Astrocyte (in vitro differentiated cells and primary cell): Measurements from ENCODE around the gene GABBR2. TPM values are rescaled to one million over a fixed set of nuclear protein-coding genes. Genes with fewer than 3 reads are reported as not detected.
"Not testable (repeated sequence)": the region's sequence is repeated elsewhere in the genome, so short reads cannot be mapped to it uniquely, and the experiment has no call there.

ENCODE experiments used
- DNase-seq: peaks from one replicate; pipeline ENCODE4 v3.0.0-alpha.2; 2010; ENCODE audit warnings: low read depth
- FAIRE-seq: peaks from 2 replicates; lab custom pipeline; 2011; peaks lifted over from hg19 to GRCh38; lab: Jason Lieb, UNC
- H2AFZ ChIP-seq: 2 replicates; pipeline ENCODE4 v1.6.0; 2012; ENCODE audit warnings: low read depth, low read length, inconsistent platforms
- H3K27ac ChIP-seq: 2 replicates; pipeline ENCODE4 v1.5.1; 2011; ENCODE audit warnings: low read depth, low read length, inconsistent platforms
- H3K27me3 ChIP-seq: 2 replicates; pipeline ENCODE4 v1.6.0; 2011; ENCODE audit warnings: low read length, inconsistent platforms; ENCODE audit not compliant: insufficient read depth
- H3K36me3 ChIP-seq: 2 replicates; pipeline ENCODE4 v1.5.1; 2011; ENCODE audit warnings: low read length, inconsistent platforms; ENCODE audit not compliant: insufficient read depth
- H3K4me1 ChIP-seq: 2 replicates; pipeline ENCODE4 v1.5.1; 2011; ENCODE audit warnings: low read length, inconsistent platforms; ENCODE audit not compliant: insufficient read depth
- H3K4me2 ChIP-seq: 2 replicates; pipeline ENCODE4 v1.6.0; 2012; ENCODE audit warnings: low read length, inconsistent platforms
- H3K4me3 ChIP-seq: 2 replicates; pipeline ENCODE4 v1.5.1; 2011; ENCODE audit warnings: low read depth, mild to moderate bottlenecking, low read length, inconsistent platforms; ENCODE audit not compliant: insufficient read depth
- H3K79me2 ChIP-seq: 2 replicates; pipeline ENCODE4 v1.6.0; 2012; ENCODE audit warnings: mild to moderate bottlenecking, low read length, inconsistent platforms; ENCODE audit not compliant: insufficient read depth
- H3K9ac ChIP-seq: 2 replicates; pipeline ENCODE4 v1.6.0; 2012; ENCODE audit warnings: mild to moderate bottlenecking, low read length, inconsistent platforms
- H3K9me3 ChIP-seq: 2 replicates; pipeline ENCODE4 v1.5.1; 2012; ENCODE audit warnings: low read depth, mild to moderate bottlenecking, low read length, inconsistent platforms; ENCODE audit not compliant: insufficient read depth
- H4K20me1 ChIP-seq: 2 replicates; pipeline ENCODE4 v1.6.0; 2012; ENCODE audit warnings: low read length, inconsistent platforms; ENCODE audit not compliant: insufficient read depth
- H3K27ac Mint-ChIP-seq: one replicate; pipeline ENCODE4 v1.8.0; 2021; ENCODE audit warnings: mild to moderate bottlenecking, mixed read lengths; ENCODE audit not compliant: unreplicated experiment
- H3K27me3 Mint-ChIP-seq: one replicate; pipeline ENCODE4 v1.8.0; 2021; ENCODE audit warnings: low read depth, mixed read lengths; ENCODE audit not compliant: unreplicated experiment
- H3K36me3 Mint-ChIP-seq: one replicate; pipeline ENCODE4 v1.8.0; 2021; ENCODE audit warnings: low read depth, mixed read lengths; ENCODE audit not compliant: unreplicated experiment
- H3K4me1 Mint-ChIP-seq: one replicate; pipeline ENCODE4 v1.8.0; 2021; ENCODE audit warnings: low read depth, mixed read lengths; ENCODE audit not compliant: unreplicated experiment
- H3K4me3 Mint-ChIP-seq: one replicate; pipeline ENCODE4 v1.8.0; 2021; ENCODE audit warnings: mild to moderate bottlenecking, moderate library complexity, mixed read lengths; ENCODE audit not compliant: unreplicated experiment
- H3K9me3 Mint-ChIP-seq: one replicate; pipeline ENCODE4 v1.8.0; 2021; ENCODE audit warnings: mild to moderate bottlenecking, mixed read lengths; ENCODE audit not compliant: unreplicated experiment
- CTCF ChIP-seq: IDR thresholded peaks from 2 replicates; pipeline ENCODE4 v1.5.1; 2011; ENCODE audit warnings: low read depth, mild to moderate bottlenecking, inconsistent platforms, low read length, moderate library complexity; ENCODE audit not compliant: insufficient read depth
- EZH2 ChIP-seq: IDR thresholded peaks from 2 replicates; pipeline ENCODE4 v1.6.1; 2012; ENCODE audit warnings: mild to moderate bottlenecking, low read length, inconsistent platforms; ENCODE audit not compliant: insufficient read depth
- total RNA-seq: library from RNA; stranded (reverse); gene quantifications from 2 replicates; pipeline ENCODE4 v1.2.1, GENCODE V29; 2021

The GABBR2 gene
- total RNA-seq, 1 donor from 2014 or later: 2.0 TPM

- H3K36me3 ChIP-seq: no peaks in the 10 kb centered on the region
- no peaks in the 10 kb centered on the region for H3K9me3 ChIP-seq
- no peak overlapping the region for H3K27ac ChIP-seq
- Mint-ChIP-seq H3K4me3 (no peak overlapping the region), H3K4me1 (peaks cover 9% of the 10 kb centered on the region), H3K36me3 (no peaks in the 10 kb centered on the region), H3K27me3 (peaks cover 25% of the 10 kb centered on the region), H3K27ac (no peak overlapping the region), H3K9me3 (no peaks in the 10 kb centered on the region)
- no peak overlapping the region for H3K4me2 ChIP-seq
- H3K4me3 ChIP-seq: no peak overlapping the region
- TF ChIP-seq EZH2 (no peak), CTCF (no peak)
- FAIRE-seq (no peak), DNase-seq (no peak)
- no peaks in the 10 kb centered on the region for H4K20me1 ChIP-seq
- no peak overlapping the region for H2AFZ ChIP-seq
- no peak overlapping the region for H3K9ac ChIP-seq
- H3K27me3 ChIP-seq: peaks cover 16% of the 10 kb centered on the region
- no peaks in the 10 kb centered on the region for H3K79me2 ChIP-seq
- H3K4me1 ChIP-seq: no peaks in the 10 kb centered on the region
Observed at GRCh38 chr9:98687911-98688310, 20.8 kb downstream of the GABBR2 start.

- Histone ChIP-seq H4K20me1 (no peaks in the 10 kb centered on the region), H3K27me3 (peaks cover 16% of the 10 kb centered on the region), H3K36me3 (no peaks in the 10 kb centered on the region), H3K4me3 (no peak overlapping the region), H3K4me2 (no peak overlapping the region), H3K27ac (no peak overlapping the region), H3K79me2 (no peaks in the 10 kb centered on the region), H3K9me3 (no peaks in the 10 kb centered on the region), H2AFZ (no peak overlapping the region), H3K9ac (no peak overlapping the region), H3K4me1 (no peaks in the 10 kb centered on the region)
- no peaks in the 10 kb centered on the region for H3K9me3 Mint-ChIP-seq
- H3K4me3 Mint-ChIP-seq: no peak overlapping the region
- TF ChIP-seq EZH2 (no peak), CTCF (no peak)
- H3K36me3 Mint-ChIP-seq: no peaks in the 10 kb centered on the region
- H3K27ac Mint-ChIP-seq: no peak overlapping the region
- no peak for DNase-seq
- FAIRE-seq: no peak
- peaks cover 25% of the 10 kb centered on the region for H3K27me3 Mint-ChIP-seq
- H3K4me1 Mint-ChIP-seq: peaks cover 9% of the 10 kb centered on the region
Observed at GRCh38 chr9:98686961-98687855, 21.5 kb downstream of the GABBR2 start.

GRCh38 chr9:98684816-98685215 lies 23.9 kb downstream of the GABBR2 start:
- H3K27me3 ChIP-seq, H3K9me3 ChIP-seq, H3K27ac ChIP-seq, H3K36me3 Mint-ChIP-seq, H3K79me2 ChIP-seq, H3K4me1 Mint-ChIP-seq, H3K27me3 Mint-ChIP-seq, H3K4me2 ChIP-seq, FAIRE-seq, H3K9me3 Mint-ChIP-seq, H4K20me1 ChIP-seq, H2AFZ ChIP-seq, H3K4me3 Mint-ChIP-seq, H3K27ac Mint-ChIP-seq, H3K36me3 ChIP-seq, H3K9ac ChIP-seq, DNase-seq, H3K4me1 ChIP-seq, H3K4me3 ChIP-seq: not testable (repeated sequence)
